SJCRH30 (cell line): ENCODE data around the gene SERINC5. TPM values are rescaled to one million over a fixed set of nuclear protein-coding genes. Genes with fewer than 3 reads are reported as not detected.

Experiments used
- DNase-seq, 2 experiments: peaks; one replicate each; pipeline ENCODE4 v3.0.0-alpha.2; 2015 to 2020
- H3K27ac ChIP-seq: fragments of 250-450 bp; sonication (Bioruptor Pico); 2 replicates; pipeline ENCODE4 v1.5.1; 2020; ENCODE audit warnings: mild to moderate bottlenecking, moderate library complexity
- H3K27me3 ChIP-seq: fragments of 250-450 bp; sonication (Bioruptor Pico); 2 replicates; pipeline ENCODE4 v1.5.1; 2020; ENCODE audit warnings: mild to moderate bottlenecking, moderate library complexity
- H3K36me3 ChIP-seq: fragments of 250-450 bp; sonication (Bioruptor Pico); 2 replicates; pipeline ENCODE4 v1.5.1; 2020; ENCODE audit warnings: mild to moderate bottlenecking, moderate library complexity
- H3K4me1 ChIP-seq: fragments of 250-450 bp; sonication (Bioruptor Pico); 2 replicates; pipeline ENCODE4 v1.5.1; 2020; ENCODE audit warnings: mild to moderate bottlenecking, moderate library complexity
- H3K4me3 ChIP-seq: fragments of 250-450 bp; sonication (Bioruptor Pico); 2 replicates; pipeline ENCODE4 v1.5.1; 2020; ENCODE audit warnings: mild to moderate bottlenecking, moderate library complexity
- H3K9me3 ChIP-seq: fragments of 250-450 bp; sonication (Bioruptor Pico); replicated peaks from 2 replicates; pipeline ENCODE4 v1.5.1; 2020; ENCODE audit warnings: mild to moderate bottlenecking, moderate library complexity
- total RNA-seq: library from RNA; depleted of rRNA; stranded (reverse); fragments of >200 nt; shearing (Covaris generic); gene quantifications from 2 replicates; pipeline ENCODE4 v1.2.3, GENCODE V29; 2014

SERINC5 gene
- total RNA-seq, 1 experiment from 2014 or later = 9.0 TPM

GRCh38 chr5:80243567-80243966 lies 12.3 kb downstream of the SERINC5 start:
- Histone ChIP-seq H3K4me3 (no peak overlapping the region), H3K4me1 (peaks cover 33% of the 10 kb centered on the region), H3K27ac (no peak overlapping the region), H3K27me3 (no peaks in the 10 kb centered on the region), H3K36me3 (no peaks in the 10 kb centered on the region), H3K9me3 (no peaks in the 10 kb centered on the region; the same call in 1 of the 2 replicates)
- DNase-seq = no peak

GRCh38 chr5:80242849-80243248 lies 13.0 kb downstream of the SERINC5 start:
- no peak for DNase-seq
- no peak overlapping the region for H3K27ac ChIP-seq
- no peak overlapping the region for H3K4me3 ChIP-seq
- no peaks in the 10 kb centered on the region; the same call in 1 of the 2 replicates for H3K9me3 ChIP-seq
- H3K36me3 ChIP-seq = no peaks in the 10 kb centered on the region
- no peaks in the 10 kb centered on the region for H3K27me3 ChIP-seq
- H3K4me1 ChIP-seq = peaks cover 36% of the 10 kb centered on the region

- H3K36me3 ChIP-seq = no peaks in the 10 kb centered on the region
- H3K4me1 ChIP-seq = peaks cover 16% of the 10 kb centered on the region
- no peaks in the 10 kb centered on the region for H3K27me3 ChIP-seq
- H3K9me3 ChIP-seq = no peaks in the 10 kb centered on the region; the same call in 1 of the 2 replicates
- H3K27ac ChIP-seq = no peak overlapping the region
- DNase-seq = no peak
- no peak overlapping the region for H3K4me3 ChIP-seq
These were observed 15.4 kb downstream of the SERINC5 start for GRCh38 chr5:80240368-80240986.

GRCh38 chr5:80239680-80240367 lies 16.0 kb downstream of the SERINC5 start:
- DNase-seq = no peak
- Histone ChIP-seq H3K27ac (peak overlapping the region; percentile 50), H3K27me3 (no peaks in the 10 kb centered on the region), H3K36me3 (no peaks in the 10 kb centered on the region), H3K4me1 (peaks cover 13% of the 10 kb centered on the region), H3K4me3 (peak overlapping the region; percentile 13), H3K9me3 (no peaks in the 10 kb centered on the region; the same call in 1 of the 2 replicates)

- peak; percentile 91 to 97 for DNase-seq
- Histone ChIP-seq H3K27me3 (no peaks in the 10 kb centered on the region), H3K9me3 (no peaks in the 10 kb centered on the region; the same call in 1 of the 2 replicates), H3K4me3 (peak overlapping the region; percentile 13), H3K36me3 (no peaks in the 10 kb centered on the region), H3K4me1 (peaks cover 13% of the 10 kb centered on the region), H3K27ac (peak overlapping the region; percentile 50)
These were observed 16.8 kb downstream of the SERINC5 start for GRCh38 chr5:80238778-80239679.

GRCh38 chr5:80238097-80238496 lies 17.8 kb downstream of the SERINC5 start:
- no peak overlapping the region for H3K27ac ChIP-seq

GRCh38 chr5:80237243-80237642 lies 18.6 kb downstream of the SERINC5 start:
- Histone ChIP-seq H3K4me1 (peaks cover 13% of the 10 kb centered on the region), H3K27ac (no peak overlapping the region), H3K9me3 (no peaks in the 10 kb centered on the region; the same call in 1 of the 2 replicates), H3K4me3 (no peak overlapping the region), H3K36me3 (no peaks in the 10 kb centered on the region), H3K27me3 (no peaks in the 10 kb centered on the region)
- no peak for DNase-seq

More at GRCh38 chr5:80238097-80238496, 17.8 kb downstream of the SERINC5 start:
- no peaks in the 10 kb centered on the region; the same call in 1 of the 2 replicates for H3K9me3 ChIP-seq
- no peak for DNase-seq
- H3K4me1 ChIP-seq = peaks cover 13% of the 10 kb centered on the region
- no peaks in the 10 kb centered on the region for H3K27me3 ChIP-seq
- no peak overlapping the region for H3K4me3 ChIP-seq
- no peaks in the 10 kb centered on the region for H3K36me3 ChIP-seq

GRCh38 chr5:80234116-80234948 lies 21.5 kb downstream of the SERINC5 start:
- Histone ChIP-seq H3K4me1 (peaks cover 8% of the 10 kb centered on the region), H3K27ac (no peak overlapping the region), H3K4me3 (no peak overlapping the region), H3K27me3 (no peaks in the 10 kb centered on the region), H3K36me3 (no peaks in the 10 kb centered on the region), H3K9me3 (no peaks in the 10 kb centered on the region)
- no peak for DNase-seq

- no peaks in the 10 kb centered on the region for H3K27me3 ChIP-seq
- no peak overlapping the region for H3K27ac ChIP-seq
- no peaks in the 10 kb centered on the region for H3K9me3 ChIP-seq
- H3K4me3 ChIP-seq = no peak overlapping the region
- H3K4me1 ChIP-seq = no peaks in the 10 kb centered on the region
- H3K36me3 ChIP-seq = no peaks in the 10 kb centered on the region
- DNase-seq = no peak
These were observed 24.2 kb downstream of the SERINC5 start for GRCh38 chr5:80231693-80232092.

GRCh38 chr5:80231243-80231642 lies 24.6 kb downstream of the SERINC5 start:
- H3K27me3 ChIP-seq = no peaks in the 10 kb centered on the region
- no peak overlapping the region for H3K4me3 ChIP-seq
- no peak overlapping the region for H3K27ac ChIP-seq
- no peaks in the 10 kb centered on the region for H3K4me1 ChIP-seq
- H3K36me3 ChIP-seq = no peaks in the 10 kb centered on the region
- no peaks in the 10 kb centered on the region for H3K9me3 ChIP-seq
- no peak for DNase-seq

GRCh38 chr5:80230269-80230992 lies 25.4 kb downstream of the SERINC5 start:
- H3K4me3 ChIP-seq = no peak overlapping the region
- no peaks in the 10 kb centered on the region for H3K36me3 ChIP-seq
- no peaks in the 10 kb centered on the region for H3K4me1 ChIP-seq
- H3K27ac ChIP-seq = no peak overlapping the region
- DNase-seq = no peak
- H3K27me3 ChIP-seq = no peaks in the 10 kb centered on the region
- no peaks in the 10 kb centered on the region for H3K9me3 ChIP-seq

GRCh38 chr5:80229902-80230255 lies 26.0 kb downstream of the SERINC5 start:
- no peak overlapping the region for H3K4me3 ChIP-seq
- H3K36me3 ChIP-seq = no peaks in the 10 kb centered on the region
- no peaks in the 10 kb centered on the region for H3K27me3 ChIP-seq
- DNase-seq = no peak
- H3K27ac ChIP-seq = no peak overlapping the region
- no peaks in the 10 kb centered on the region for H3K9me3 ChIP-seq
- H3K4me1 ChIP-seq = no peaks in the 10 kb centered on the region

- Histone ChIP-seq H3K4me3 (no peak overlapping the region), H3K36me3 (no peaks in the 10 kb centered on the region), H3K9me3 (no peaks in the 10 kb centered on the region), H3K4me1 (no peaks in the 10 kb centered on the region), H3K27me3 (no peaks in the 10 kb centered on the region), H3K27ac (no peak overlapping the region)
- no peak for DNase-seq
These were observed 27.8 kb downstream of the SERINC5 start for GRCh38 chr5:80227979-80228596.
